Skin epidermis (tissue), 12 donors: Measurements from ENCODE around the gene PTTG2.
"Not testable (repeated sequence)": the region's sequence is repeated elsewhere in the genome, so short reads cannot be mapped to it uniquely, and the experiment has no call there.

ENCODE experiments used
- H3K27ac ChIP-seq, 21 experiments: fragments of 200-600 bp; sonication (generic) in 11 of 21; one replicate each; pipeline ENCODE4 v1.5.0; 2020; ENCODE audit warnings: mild to moderate bottlenecking in 3 of 21, inconsistent platforms in 2 of 21, moderate library complexity in 2 of 21
- H3K4me3 ChIP-seq, 7 experiments: fragments of 200-600 bp; sonication (generic) in 2 of 7; one replicate each; pipeline ENCODE4 v1.5.0; 2020; ENCODE audit warnings: inconsistent platforms in 2 of 7, mild to moderate bottlenecking in 2 of 7, moderate library complexity in 1 of 7

Gene PTTG2

DNA sequence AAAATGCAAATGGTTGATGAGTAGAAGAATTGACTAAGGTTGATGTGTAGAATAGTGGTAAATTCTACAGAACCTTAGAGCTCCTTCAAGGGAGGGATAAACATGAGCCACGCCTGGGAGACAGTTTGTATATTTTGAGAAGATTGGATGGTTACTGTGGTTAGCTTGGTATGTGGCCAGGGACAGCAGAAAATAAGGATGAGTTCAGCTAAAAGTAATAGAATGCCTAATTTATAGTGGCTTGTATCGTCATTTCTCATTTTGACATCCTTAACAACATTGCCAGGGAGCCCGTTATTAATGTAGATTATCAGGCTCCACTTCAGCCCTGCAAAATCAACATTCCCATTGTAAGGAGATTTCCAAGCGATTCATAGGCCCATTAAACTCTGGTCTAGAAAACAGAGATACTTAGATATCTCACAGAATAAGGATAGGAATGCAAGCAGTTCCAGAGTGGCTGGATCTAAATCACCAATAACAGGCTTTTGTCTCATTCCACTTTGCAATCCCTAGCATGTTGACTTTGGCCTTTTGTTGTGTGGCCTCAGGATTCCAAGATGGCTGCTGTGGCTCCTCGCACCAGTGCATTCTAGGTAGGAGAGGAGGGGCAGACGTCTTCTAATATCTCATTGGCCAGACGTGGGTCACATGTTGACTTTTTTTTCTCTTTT is 6.4 kb upstream of the PTTG2 start:
- Histone ChIP-seq H3K4me3 (no peak overlapping the region), H3K27ac (no peak overlapping the region)

DNA sequence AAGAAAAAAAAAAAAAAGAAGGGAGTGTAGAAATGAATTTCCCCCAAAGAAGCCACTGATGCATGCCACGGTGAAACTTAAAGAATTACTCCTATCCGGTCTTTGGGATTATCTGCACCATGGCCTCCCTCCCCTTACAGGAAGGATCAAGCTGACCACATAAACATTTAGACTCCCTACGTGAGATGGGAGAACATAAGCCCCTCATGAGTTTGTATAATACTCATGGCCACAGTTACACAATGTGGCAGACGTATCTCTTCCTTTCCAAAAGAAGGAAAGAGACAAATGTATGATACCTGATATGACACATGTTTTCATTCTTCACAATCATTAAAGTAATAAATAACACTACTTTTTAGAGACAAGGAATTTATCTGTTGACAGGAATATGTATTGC is 3.3 kb upstream of the PTTG2 start:
- no peak overlapping the region for H3K4me3 ChIP-seq
- no peak overlapping the region for H3K27ac ChIP-seq

DNA sequence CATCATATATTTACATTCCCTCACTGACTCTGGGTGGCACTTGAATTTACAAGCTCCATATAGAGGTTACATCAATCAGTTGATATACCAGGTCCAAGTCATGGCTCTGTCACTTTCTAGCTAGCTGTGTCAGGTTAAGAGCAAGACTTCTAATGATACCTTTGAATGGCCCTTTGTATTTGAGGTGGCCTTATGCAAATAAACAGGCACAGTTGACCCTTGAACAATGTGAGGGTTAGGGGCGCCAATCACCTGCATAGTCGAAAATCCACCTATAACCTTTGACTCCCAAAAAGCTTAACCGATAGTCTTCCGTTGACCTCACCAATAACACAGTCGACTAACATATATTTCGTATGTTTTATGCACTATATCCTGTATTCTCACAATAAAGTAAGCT is 1.3 kb upstream of the PTTG2 start:
- Histone ChIP-seq H3K4me3 (no peak overlapping the region), H3K27ac (no peak overlapping the region)

DNA sequence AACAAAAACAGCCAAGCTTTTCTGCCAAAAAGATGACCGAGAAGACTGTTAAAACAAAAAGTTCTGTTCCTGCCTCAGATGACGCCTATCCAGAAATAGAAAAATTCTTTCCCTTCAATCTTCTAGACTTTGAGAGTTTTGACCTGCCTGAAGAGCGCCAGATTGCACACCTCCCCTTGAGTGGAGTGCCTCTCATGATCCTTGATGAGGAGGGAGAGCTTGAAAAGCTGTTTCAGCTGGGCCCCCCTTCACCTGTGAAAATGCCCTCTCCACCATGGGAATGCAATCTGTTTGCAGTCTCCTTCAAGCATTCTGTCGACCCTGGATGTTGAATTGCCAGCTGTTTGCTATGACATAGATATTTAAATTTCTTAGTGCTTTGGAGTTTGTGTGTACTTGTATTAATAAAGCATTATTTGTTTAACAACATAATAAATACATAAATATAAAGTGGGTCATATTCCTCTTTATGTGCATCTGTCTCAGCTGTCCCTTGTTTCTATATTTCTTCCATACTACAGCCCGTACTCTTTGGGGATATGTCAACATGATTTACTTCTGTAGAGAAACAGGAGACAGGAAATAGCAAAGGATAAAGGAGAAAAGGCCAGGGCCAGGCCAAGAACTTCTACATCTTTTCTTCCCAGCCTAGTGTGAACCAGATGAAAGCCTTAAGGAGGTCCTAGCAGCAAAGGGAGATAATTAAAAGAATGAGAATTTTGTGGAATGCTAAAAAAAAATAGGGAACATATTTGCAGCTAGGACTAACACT is 667 bp downstream of the PTTG2 start:
- H3K4me3 ChIP-seq = no peak overlapping the region
- no peak overlapping the region for H3K27ac ChIP-seq

DNA sequence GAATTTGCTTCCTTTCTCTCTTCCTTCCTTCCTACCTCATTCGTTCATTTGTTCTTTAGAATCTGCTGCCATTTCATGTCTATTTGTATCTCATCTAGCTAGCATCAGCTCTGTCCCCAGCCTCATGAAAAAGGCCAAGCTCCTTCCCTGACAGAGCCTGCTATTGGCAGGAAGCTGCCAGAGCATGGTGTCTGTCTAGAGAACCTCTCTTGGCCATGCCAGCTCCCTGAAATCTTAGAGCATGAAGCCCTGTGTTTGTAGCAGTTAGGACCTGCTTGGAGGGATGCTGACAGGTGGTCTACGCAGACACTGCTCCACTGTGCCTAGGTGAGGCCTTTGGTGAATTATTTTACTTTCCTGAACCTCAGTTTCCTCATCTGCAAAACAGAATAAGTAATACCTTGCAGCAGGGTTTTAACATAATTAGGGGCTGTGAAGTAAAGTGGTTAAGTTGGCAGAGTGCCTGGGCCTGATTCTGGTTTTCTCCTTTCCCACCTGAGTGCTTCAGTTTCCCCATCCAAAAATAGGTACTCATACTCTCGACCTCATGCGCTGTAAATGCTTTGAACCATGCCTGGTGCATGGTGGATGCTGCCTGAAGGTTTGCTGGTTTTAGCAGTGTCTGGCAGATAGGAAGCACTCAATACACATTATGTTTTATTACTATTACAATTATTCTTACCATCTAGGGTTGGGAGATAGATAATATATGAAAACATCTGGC is 4.7 kb downstream of the PTTG2 start:
- H3K4me3 ChIP-seq = no peak overlapping the region
- H3K27ac ChIP-seq = no peak overlapping the region

DNA sequence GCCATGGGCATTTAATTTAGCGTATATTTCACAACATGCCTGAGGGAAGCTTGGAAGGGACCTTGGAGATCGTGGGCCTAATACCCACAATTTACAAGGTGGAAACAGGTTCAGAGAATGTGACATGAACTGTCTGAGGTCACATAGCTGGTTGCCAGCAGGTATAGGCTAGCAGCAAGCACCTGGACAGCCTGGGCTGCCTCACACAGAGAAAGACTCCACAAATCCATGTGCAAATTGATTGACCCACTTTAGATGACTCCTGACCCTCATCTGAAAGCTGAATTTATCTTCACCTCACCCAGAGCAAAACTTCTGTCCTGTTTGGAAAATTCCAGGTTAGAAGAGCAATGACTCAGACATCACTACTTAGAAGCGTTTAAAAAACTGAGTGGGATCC is 5.8 kb downstream of the PTTG2 start:
- H3K27ac ChIP-seq = no peak overlapping the region

DNA sequence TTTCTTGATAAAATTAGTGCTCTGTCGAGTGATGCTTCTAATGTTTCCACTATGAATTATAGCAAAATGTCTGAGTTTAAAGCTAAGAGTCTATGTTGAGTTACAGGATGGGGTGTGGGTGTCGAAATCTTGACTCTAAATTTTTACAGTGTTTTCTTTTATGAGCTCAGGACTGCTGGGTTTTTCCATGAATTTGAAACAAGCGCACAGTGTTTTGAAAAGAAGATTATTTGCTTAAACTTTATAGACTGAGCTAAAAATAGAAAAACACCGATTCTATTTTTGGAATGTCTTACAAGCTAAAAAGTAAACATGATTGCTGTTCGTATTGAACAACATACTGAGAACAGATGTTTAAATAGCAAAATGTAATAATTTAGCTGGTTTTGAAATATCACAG is 7.5 kb downstream of the PTTG2 start:
- Histone ChIP-seq H3K4me3 (no peak overlapping the region), H3K27ac (no peak overlapping the region)

More for the DNA sequence above, 5.8 kb downstream of the PTTG2 start:
- no peak overlapping the region for H3K4me3 ChIP-seq

DNA sequence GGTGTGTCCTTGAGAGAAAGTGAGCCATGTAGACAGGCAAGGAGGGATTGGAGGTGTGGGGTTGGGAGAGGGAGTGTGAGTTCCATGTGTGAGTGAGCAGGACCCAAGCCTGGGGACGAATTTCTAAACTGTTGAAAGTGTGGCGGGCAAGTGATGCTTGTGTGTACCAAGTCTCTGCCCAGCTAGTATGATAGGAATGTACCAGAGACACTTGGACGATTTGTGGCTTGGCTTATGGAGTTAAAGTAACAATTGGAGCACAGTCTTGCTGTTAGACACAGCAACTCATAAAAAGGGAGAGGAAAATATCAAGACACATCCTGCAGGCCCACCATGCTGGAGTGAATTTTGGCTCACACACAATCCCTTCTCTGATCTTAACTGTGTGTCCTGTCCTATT is 8.5 kb downstream of the PTTG2 start:
- Histone ChIP-seq H3K27ac (no peak overlapping the region), H3K4me3 (no peak overlapping the region)

DNA sequence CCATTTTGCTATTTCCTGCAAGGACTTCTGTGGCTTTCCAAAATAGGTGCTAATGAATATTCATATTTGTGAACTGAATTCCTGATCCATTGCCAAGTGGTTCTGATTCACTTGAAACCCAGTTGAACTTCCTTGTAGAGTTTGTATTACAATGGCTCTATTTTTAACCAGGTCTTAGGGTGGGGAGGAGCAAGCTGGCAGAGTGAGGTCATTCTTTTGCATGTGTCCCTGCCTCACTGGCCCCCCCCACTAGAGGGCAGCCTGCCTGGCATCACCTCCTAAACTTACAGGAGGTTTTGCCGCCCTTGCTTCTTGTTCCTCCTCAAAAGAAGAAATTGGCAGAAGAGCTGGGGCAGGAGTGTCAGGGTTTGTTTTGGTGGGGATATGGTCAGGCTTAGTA is 10.5 kb downstream of the PTTG2 start:
- peak overlapping the region in 1 of 21 experiments; percentile 47 for H3K27ac ChIP-seq
- H3K4me3 ChIP-seq = no peak overlapping the region

DNA sequence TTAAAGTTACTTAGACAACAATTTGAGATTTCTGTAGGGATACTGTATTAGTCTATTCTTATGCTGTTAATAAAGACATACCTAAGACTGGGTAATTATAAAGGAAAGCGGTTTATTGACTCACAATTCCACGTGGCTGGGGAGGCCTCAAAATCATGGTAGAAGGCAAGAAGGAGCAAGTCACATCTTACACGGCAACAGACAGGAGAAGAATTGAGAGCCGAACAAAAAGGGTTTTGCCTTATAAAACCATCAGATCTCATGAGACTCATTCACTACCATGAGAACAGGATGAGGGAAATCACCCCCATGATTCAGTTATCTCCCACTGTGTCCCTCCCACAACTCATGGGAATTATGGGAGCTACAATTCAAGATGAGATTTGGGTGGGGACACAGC is 11.0 kb downstream of the PTTG2 start:
- no peak overlapping the region for H3K27ac ChIP-seq
- H3K4me3 ChIP-seq = no peak overlapping the region

DNA sequence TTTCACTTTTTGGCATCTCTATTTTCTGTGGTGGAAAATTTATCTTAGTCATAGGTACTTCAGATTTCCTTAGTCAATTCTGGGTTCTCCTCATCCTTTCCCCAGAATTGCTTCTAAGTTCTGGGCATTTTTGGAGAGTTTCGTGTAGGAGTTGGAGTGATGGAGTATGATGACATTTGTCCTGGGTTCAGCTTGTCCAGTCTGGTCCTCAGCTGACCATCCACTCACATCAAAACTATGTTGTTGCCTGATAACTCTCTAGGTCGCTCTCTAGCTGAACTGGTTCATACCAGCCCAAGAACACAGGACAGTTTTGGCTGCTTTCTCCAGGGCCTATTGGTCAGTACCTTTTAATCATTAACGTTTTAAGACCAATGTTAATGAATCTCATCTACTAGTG is 13.2 kb downstream of the PTTG2 start:
- Histone ChIP-seq H3K4me3 (no peak overlapping the region), H3K27ac (no peak overlapping the region)

DNA sequence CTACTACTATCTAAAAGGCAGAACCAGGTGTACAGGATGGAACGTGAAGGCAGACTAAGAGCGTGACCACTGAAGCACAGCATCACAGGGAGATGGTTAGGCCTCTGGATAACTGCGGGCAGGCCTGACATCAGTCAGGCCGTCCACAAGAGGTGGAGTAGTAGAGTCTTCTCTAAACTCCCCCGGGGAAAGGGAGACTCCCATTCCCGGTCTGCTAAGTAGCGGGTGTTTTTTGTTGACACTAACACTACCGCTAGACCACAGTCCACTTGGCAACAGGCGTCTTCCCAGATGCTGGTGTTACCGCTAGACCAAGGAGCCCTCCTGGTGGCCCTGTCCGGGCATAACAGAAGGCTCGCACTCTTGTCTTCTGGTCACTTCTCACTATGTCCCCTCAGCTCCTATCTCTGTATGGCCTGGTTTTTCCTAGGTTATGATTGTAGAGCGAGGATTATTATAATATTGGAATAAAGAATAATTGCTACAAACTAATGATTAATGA is 15.2 kb downstream of the PTTG2 start:
- not testable (repeated sequence) for H3K4me3 ChIP-seq, H3K27ac ChIP-seq

DNA sequence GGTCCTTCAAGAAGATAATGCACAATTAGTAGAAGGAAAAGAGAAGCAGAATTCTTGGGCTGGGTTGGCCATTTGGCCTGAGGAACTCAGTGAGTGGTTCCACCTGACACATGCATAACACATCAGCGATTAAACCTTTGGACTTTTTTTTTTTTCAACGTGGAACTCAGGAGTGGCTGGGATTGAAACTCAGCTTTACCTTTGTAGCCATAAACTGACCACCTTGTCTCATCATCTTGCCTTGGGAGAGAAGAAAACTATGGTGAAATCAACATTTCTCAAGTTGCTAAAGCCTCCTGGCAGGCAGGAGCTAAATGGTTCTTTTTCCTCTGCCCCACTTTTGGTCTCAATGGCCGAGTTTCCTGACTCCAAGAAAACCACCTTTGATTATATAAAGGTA is 16.3 kb downstream of the PTTG2 start:
- Histone ChIP-seq H3K27ac (peak overlapping the region in 17 of 21 experiments; percentile 19 to 96 (median 75)), H3K4me3 (peak overlapping the region; percentile 60 to 95 (median 70))

DNA sequence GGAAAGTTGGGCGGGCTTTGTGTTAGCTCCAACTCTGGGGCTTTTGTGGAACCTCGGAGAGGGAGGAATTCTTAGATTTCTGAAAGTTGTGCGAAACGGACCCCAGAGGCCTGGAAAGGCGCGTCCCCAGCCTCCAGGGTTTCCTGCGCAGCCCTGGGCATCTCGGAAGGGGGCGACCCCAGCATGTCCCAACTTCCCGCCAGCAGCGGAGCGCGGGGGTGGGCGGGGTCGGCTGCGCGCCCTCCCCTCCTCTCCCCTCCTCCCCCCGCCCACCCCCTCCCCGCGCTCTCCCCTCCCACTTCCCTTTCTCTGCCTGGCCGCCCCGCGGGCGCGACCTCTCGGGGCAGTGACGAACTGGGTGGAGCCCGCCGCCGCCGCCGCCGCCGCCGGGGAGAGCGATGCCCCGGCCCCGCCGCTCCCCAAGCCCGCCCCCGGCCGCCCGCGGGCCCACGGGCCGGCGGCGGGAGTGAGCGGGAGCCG is 16.8 kb downstream of the PTTG2 start:
- Histone ChIP-seq H3K27ac (peak overlapping the region; percentile 65 to 96 (median 87)), H3K4me3 (peak overlapping the region; percentile 60 to 95 (median 70))

DNA sequence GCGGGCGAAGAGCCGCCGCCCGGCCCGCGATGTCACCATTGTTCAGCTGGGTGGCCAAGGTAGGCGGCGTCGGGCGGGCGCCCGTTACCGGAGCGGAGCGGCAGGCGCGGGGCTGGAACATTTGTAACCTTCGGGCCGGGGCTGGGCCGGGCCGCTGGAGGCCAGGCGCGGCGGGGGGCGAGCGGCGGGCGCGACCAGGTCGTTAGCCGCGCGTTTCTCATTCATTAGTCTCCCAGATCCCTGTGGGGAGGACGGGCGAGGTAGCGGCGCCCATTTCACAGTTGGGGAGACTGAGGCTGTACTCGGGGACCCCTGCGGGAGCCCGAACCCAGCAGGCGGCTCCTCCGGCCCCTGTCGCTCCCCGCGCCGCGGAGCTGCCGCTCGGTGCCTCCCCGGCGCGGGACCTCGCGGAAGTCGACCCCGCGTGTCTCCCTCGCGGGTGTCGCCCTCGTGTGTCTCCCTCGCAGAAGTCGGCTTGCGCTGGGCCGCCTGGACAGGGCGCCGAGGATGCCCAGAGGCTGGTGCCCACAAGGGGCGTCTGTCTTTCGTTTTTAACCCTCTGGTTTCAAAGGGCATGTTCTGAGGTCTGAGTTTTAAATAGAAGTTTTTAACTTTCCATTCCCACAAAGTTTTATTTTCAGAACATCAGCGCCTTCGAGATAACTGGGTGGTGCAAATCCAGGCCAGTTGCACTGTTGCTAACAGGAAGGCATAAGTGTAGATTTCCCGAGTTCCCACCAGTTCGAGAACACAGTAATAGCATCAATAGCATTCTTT is 17.5 kb downstream of the PTTG2 start:
- Histone ChIP-seq H3K4me3 (peak overlapping the region; percentile 60 to 95 (median 70)), H3K27ac (peak overlapping the region; percentile 65 to 96 (median 87))

DNA sequence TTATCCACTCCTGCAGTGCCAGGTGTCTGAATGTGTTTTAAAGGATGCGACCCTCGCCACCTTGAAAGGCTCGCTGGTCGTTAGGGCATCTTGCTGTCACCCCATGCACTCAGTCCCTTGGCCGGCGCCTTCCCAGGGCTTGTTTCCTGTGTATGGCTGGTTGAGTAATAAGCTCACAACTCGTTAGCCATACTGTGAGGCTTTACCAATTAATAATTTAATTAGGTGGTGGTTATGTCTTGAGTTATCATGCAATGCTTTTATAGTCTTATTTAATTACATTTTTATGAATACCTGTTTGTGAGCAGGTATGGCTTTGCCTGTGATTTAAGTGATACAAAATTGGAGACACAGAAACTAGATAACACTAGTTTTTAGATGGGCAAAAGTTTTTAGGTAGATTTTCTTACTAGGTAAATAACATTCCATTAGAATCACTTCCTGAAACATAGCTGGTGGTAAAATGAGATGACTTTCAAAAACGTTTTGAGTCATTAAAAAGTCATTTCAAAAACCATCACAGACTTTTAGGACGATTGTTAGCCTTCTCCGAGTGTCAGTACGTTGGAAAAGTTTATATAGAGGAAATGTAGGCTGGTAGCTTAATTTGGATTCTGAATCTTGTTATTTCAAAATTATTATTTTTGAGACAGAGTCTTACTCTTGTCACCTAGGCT is 18.2 kb downstream of the PTTG2 start:
- Histone ChIP-seq H3K4me3 (peak overlapping the region; percentile 60 to 95 (median 70)), H3K27ac (peak overlapping the region in 14 of 21 experiments; percentile 32 to 96 (median 88))

DNA sequence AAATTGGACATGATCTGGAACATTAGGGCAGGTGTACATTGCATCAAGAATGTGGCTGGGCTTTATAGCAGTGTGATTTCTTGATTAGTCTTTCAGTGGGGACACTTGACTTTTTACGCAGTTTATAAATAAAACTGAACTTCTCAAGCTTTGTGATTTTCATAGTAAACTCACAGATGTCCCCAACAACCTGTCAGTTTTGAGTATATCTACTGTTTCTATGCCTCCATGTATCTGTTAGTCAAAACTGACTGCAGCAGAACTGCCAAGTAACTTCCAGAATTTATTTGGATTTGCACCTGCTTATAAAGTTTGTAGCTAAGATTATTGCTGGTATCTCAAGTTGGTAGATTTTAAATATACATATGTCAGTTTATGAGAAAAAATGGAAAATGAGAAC is 20.0 kb downstream of the PTTG2 start:
- no peak overlapping the region for H3K27ac ChIP-seq
- H3K4me3 ChIP-seq = no peak overlapping the region

DNA sequence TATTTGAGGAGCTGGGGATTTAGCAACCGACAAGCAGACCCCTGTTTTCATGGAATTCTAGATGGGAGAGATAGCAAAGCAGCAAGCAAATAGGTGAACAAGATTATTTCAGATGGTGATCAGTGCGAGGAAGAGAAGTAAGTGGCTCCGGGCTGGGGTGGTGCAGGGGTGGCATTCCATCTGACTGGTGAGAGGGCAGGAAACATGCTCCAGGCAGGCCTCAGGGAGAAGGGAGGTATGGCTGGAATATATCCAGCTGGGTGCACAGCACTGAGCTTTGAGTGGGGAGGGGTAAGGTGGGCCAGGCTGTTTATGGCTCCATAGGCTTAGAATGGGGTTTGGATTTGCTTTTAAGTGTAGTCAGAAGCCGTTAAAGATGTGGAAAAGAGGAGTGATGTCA is 21.2 kb downstream of the PTTG2 start:
- no peak overlapping the region for H3K27ac ChIP-seq
- H3K4me3 ChIP-seq = no peak overlapping the region
